Left ventricle myocardium inferior (tissue), 1 donor: ENCODE data around the gene EGF. TPM values are rescaled to one million over a fixed set of nuclear protein-coding genes. Genes with fewer than 3 reads are reported as not detected.

Experiments used
- DNase-seq: peaks from one replicate; pipeline ENCODE4 v3.0.0-alpha.2; 2020
- H3K27ac ChIP-seq: fragments of 200-600 bp; replicated peaks from 2 replicates; pipeline ENCODE4 v1.8.0; 2021
- H3K27me3 ChIP-seq: fragments of 200-600 bp; 2 replicates; pipeline ENCODE4 v1.8.0; 2021; ENCODE audit warnings: low read depth
- H3K36me3 ChIP-seq: fragments of 200-600 bp; 2 replicates; pipeline ENCODE4 v1.8.0; 2021
- H3K4me1 ChIP-seq: fragments of 200-600 bp; 2 replicates; pipeline ENCODE4 v1.8.0; 2021
- H3K4me3 ChIP-seq: fragments of 200-600 bp; 2 replicates; pipeline ENCODE4 v1.8.0; 2021; ENCODE audit warnings: mild to moderate bottlenecking, moderate library complexity
- H3K9me3 ChIP-seq: fragments of 200-600 bp; replicated peaks from 2 replicates; pipeline ENCODE4 v1.8.0; 2021
- intact Hi-C: fragments of 100-400 bp; cut with micrococcal nuclease; formaldehyde crosslinking; loops from one replicate; pipeline ENCODE4 v1.11.0; 2022
- total RNA-seq: library from RNA; stranded (reverse); fragmentation: NEBNext Ultra II Directional; extraction: Animal tissue kit (Norgen Biotek cat#: 25700); gene quantifications from one replicate; pipeline ENCODE4 v1.2.1, GENCODE V29; 2021
- TF ChIP-seq, protein P1 (sequence below): fragments of 200-600 bp; IDR thresholded peaks from 2 replicates; pipeline ENCODE4 v1.8.0; 2021; ENCODE audit warnings: antibody characterized with exemption, mild to moderate bottlenecking, borderline replicate concordance
- donor health status: DM: no; HTN: yes; CAD: no; lungs with severe emphysema.

The EGF gene
- total RNA-seq, 1 donor from 2014 or later = 13.0 TPM

DNA sequence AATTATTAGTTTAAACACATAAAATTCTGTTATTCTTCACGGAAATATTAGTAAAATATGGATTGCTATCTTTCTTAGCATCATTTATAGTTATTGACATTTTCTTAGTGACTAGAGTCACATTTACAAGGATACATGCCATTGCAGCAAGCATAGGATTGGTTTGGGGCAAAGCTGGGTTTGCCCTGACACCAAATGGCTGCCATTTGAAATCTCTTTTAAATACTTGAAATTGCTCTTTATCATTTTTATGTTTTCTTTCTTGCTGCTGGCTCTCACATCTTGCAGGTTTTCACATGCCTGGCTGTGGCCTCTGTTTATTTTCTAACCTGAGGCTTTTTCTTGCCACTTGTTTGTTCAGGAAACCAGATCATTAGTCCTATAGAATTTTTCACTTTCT, 39.9 kb downstream of the EGF start:
- no peaks in the 10 kb centered on the region for H3K36me3 ChIP-seq
- intact Hi-C loops = no loop called here
- H3K27me3 ChIP-seq = no peaks in the 10 kb centered on the region
- no peak overlapping the region for H3K4me3 ChIP-seq
- H3K4me1 ChIP-seq = no peaks in the 10 kb centered on the region
- TF ChIP-seq, protein P1, sequence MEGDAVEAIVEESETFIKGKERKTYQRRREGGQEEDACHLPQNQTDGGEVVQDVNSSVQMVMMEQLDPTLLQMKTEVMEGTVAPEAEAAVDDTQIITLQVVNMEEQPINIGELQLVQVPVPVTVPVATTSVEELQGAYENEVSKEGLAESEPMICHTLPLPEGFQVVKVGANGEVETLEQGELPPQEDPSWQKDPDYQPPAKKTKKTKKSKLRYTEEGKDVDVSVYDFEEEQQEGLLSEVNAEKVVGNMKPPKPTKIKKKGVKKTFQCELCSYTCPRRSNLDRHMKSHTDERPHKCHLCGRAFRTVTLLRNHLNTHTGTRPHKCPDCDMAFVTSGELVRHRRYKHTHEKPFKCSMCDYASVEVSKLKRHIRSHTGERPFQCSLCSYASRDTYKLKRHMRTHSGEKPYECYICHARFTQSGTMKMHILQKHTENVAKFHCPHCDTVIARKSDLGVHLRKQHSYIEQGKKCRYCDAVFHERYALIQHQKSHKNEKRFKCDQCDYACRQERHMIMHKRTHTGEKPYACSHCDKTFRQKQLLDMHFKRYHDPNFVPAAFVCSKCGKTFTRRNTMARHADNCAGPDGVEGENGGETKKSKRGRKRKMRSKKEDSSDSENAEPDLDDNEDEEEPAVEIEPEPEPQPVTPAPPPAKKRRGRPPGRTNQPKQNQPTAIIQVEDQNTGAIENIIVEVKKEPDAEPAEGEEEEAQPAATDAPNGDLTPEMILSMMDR = no peak
- H3K9me3 ChIP-seq = no peaks in the 10 kb centered on the region
- DNase-seq = no peak
- H3K27ac ChIP-seq = no peak overlapping the region

DNA sequence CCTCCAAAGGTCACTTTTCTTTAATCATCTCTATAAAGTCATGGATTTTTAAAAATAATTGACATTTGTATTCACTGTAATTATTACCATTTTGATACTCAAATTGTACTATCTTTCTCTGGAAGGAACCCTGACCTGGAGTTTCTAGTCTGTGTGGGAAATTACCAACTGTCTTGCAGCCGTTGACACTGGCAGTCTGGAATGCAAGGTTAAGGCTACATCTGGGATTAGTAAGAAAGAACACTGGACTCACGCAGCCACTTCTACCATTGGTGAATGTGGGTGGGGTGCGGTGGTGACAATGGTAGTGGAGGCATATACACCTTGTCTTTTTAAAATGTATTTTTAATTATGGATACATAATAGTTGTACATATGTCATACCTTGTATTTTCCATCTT, 40.9 kb downstream of the EGF start:
- TF ChIP-seq, protein P1 = no peak
- Histone ChIP-seq H3K9me3 (no peaks in the 10 kb centered on the region), H3K27me3 (no peaks in the 10 kb centered on the region), H3K27ac (no peak overlapping the region), H3K4me3 (no peak overlapping the region), H3K36me3 (no peaks in the 10 kb centered on the region), H3K4me1 (no peaks in the 10 kb centered on the region)
- intact Hi-C loops = no loop called here
- no peak for DNase-seq

DNA sequence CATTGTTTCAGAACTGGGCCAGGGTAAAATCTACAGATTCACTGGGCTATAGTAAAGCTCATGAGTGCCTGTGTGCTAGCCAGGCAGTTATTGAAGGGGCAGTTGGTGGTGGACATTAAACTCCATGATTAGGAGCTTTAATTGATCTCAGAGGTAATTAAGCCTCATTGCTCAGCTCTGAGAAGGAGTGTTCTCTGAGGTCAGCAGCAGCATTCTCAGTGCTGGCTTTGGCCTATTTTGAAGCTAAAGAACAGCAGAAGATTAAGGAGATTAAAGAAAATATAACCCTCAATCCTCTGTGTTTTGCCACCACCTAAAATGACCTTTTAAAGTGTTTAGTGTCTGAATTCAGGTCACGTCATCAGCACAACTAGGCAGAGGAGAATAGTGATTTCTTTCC, 42.5 kb downstream of the EGF start:
- TF ChIP-seq, protein P1 = no peak
- Histone ChIP-seq H3K36me3 (no peaks in the 10 kb centered on the region), H3K27ac (no peak overlapping the region), H3K27me3 (no peaks in the 10 kb centered on the region), H3K9me3 (no peaks in the 10 kb centered on the region), H3K4me3 (no peak overlapping the region), H3K4me1 (no peaks in the 10 kb centered on the region)
- intact Hi-C loops = no loop called here
- DNase-seq = no peak

DNA sequence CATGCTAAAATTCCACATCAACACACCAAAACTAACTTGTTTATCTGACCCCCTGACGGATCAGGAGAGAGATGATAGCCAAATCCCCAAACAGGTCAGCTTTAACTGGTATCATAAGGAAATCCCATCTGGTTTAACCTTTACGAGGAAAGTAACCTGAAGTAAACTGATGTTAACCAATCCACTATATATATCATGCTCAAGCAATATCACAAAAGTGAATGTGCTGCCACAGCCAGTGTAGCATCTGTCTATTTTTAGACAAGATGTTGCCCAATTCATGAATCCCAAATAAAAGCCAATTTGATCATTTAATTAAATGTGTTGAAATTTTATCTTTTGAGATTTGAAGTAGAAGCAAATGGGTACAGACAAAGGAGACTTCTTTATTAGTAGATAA, 44.5 kb downstream of the EGF start:
- Histone ChIP-seq H3K9me3 (no peaks in the 10 kb centered on the region), H3K4me3 (no peak overlapping the region), H3K36me3 (no peaks in the 10 kb centered on the region), H3K27ac (no peak overlapping the region), H3K27me3 (no peaks in the 10 kb centered on the region), H3K4me1 (no peaks in the 10 kb centered on the region)
- no peak for DNase-seq
- TF ChIP-seq, protein P1 = no peak
- intact Hi-C loops = no loop called here

DNA sequence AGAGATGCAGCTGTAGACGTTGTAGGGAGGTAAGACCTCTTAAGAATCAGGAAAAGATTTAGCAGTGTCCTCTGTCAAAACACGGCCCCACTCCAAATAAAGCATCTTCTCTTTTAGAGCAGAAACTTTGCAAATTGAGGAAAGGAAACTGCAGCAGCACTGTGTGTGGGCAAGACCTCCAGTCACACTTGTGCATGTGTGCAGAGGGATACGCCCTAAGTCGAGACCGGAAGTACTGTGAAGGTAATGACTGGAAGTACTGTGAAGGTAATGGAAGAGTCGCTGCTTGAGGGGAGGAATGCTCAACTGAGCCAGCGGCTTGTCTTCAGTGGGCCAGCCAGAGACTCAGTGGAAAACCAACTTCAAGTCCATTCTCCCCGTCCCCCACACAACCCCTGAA, 46.5 kb downstream of the EGF start:
- Histone ChIP-seq H3K36me3 (no peaks in the 10 kb centered on the region), H3K4me1 (no peaks in the 10 kb centered on the region), H3K27me3 (no peaks in the 10 kb centered on the region), H3K9me3 (no peaks in the 10 kb centered on the region), H3K4me3 (no peak overlapping the region), H3K27ac (no peak overlapping the region)
- no peak for DNase-seq
- intact Hi-C loops = no loop called here
- TF ChIP-seq, protein P1 = no peak

DNA sequence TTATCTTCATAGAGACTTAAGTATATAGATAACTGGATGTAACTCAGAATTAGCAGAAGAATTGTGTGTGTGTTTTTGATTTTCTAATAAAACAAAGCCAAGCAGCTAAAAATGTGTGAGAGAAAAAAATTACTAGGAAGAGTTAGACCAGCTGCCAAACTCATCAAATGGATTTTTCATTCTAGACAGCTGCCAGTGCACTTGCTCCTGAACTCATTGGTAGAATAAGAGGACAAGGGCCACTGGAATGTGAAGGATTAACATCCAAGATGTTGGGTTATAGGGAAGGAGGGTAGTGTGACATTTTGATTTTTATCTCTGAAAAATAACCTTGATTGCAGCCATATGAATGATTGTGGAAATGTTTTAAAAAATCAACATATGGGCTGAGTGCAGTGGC, 49.7 kb downstream of the EGF start:
- H3K27me3 ChIP-seq = no peaks in the 10 kb centered on the region
- H3K36me3 ChIP-seq = no peaks in the 10 kb centered on the region
- intact Hi-C loops = no loop called here
- no peak overlapping the region for H3K27ac ChIP-seq
- TF ChIP-seq, protein P1 = no peak
- H3K9me3 ChIP-seq = no peaks in the 10 kb centered on the region
- no peak for DNase-seq
- no peak overlapping the region for H3K4me3 ChIP-seq
- no peaks in the 10 kb centered on the region for H3K4me1 ChIP-seq
